Muscle layer of duodenum (tissue), 2 donors: ENCODE results near the gene MDGA2.
"Not testable (repeated sequence)": the region's sequence is repeated elsewhere in the genome, so short reads cannot be mapped to it uniquely, and the experiment has no call there.

Experiments used
- H3K27ac ChIP-seq: one replicate; pipeline ENCODE4 v1.7.0; 2013; ENCODE audit warnings: mild to moderate bottlenecking, low read length
- H3K27me3 ChIP-seq: one replicate; pipeline ENCODE4 v1.7.0; 2013; ENCODE audit warnings: low read depth, mild to moderate bottlenecking, control low read depth, low read length
- H3K36me3 ChIP-seq, 2 donors: one replicate each; pipeline ENCODE4 v1.7.0; 2013; ENCODE audit warnings: low read length in 2 of 2, control low read depth in 1 of 2, mild to moderate bottlenecking in 1 of 2; ENCODE audit not compliant: insufficient read depth in 2 of 2, control insufficient read depth in 1 of 2
- H3K4me1 ChIP-seq, 2 donors: one replicate each; pipeline ENCODE4 v1.7.0; 2013; ENCODE audit warnings: low read length in 2 of 2, mild to moderate bottlenecking in 2 of 2, control low read depth in 1 of 2, moderate library complexity in 1 of 2; ENCODE audit not compliant: insufficient read depth in 2 of 2, control insufficient read depth in 1 of 2
- H3K4me3 ChIP-seq, 2 donors: one replicate each; pipeline ENCODE4 v1.7.0; 2013; ENCODE audit warnings: low read length in 2 of 2, low read depth in 1 of 2, mild to moderate bottlenecking in 1 of 2
- H3K9me3 ChIP-seq, 2 donors: one replicate each; pipeline ENCODE4 v1.7.0; 2013; ENCODE audit warnings: low read length in 2 of 2, control low read depth in 1 of 2, mild to moderate bottlenecking in 1 of 2; ENCODE audit not compliant: control insufficient read depth in 1 of 2
- donor health status: healthy.

MDGA2 gene

DNA sequence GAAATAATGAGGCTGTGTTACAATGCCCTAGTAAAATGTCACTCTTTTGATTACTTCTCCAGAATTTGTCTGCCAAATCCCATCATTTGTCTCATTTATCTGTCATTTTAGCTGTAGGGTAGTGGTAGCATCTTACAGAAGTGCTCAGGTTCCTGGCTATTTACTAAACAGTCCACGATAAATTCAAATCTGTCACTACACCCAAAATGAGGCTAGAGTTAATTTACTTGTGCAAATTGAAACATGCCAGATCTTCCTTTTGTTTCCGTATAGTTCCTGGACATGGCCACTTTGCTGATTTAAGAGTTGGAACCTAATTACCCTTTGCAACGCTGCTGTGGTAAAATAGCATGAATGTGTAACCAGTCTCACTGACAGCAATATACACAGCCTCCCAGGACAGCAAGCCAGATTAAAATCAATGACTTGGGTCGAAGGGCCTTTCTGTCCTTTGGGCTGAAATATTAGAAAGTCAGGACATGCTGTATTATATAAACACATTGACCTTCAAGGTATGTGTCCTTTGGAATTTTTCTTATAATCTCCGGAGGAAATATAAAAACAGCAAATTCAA, 485.4 kb downstream of the MDGA2 start:
- no peaks in the 10 kb centered on the region for H3K27me3 ChIP-seq
- no peaks in the 10 kb centered on the region for H3K9me3 ChIP-seq
- H3K36me3 ChIP-seq = no peaks in the 10 kb centered on the region
- H3K27ac ChIP-seq = no peak overlapping the region
- no peaks in the 10 kb centered on the region for H3K4me1 ChIP-seq
- H3K4me3 ChIP-seq = no peak overlapping the region

GRCh38 chr14:47186486-47186885, 488.9 kb downstream of the MDGA2 start:
- Histone ChIP-seq H3K27me3 (no peaks in the 10 kb centered on the region), H3K9me3 (no peaks in the 10 kb centered on the region), H3K4me1 (no peaks in the 10 kb centered on the region), H3K36me3 (no peaks in the 10 kb centered on the region), H3K27ac (no peak overlapping the region), H3K4me3 (no peak overlapping the region)

DNA sequence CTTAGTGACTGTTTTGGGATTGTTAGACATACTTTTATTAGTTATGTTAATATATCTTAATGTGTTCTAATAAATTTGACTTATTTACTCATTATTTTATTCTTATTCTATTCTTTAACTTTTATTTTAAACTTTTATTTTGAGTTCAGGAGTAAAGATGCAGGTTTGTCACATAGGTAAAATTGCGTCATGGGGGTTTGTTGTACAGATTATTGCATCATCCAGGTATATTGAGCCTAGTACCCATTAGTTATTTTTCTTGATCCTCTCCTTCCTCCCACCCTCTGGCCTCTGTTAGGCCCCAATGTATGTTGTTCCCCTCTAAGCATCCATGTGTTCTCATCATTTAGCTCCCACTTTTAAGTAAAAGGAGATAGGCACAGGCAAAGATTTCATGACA, 495.5 kb downstream of the MDGA2 start:
- Histone ChIP-seq H3K4me3 (no peak overlapping the region), H3K27me3 (no peaks in the 10 kb centered on the region), H3K27ac (no peak overlapping the region), H3K36me3 (no peaks in the 10 kb centered on the region), H3K9me3 (no peaks in the 10 kb centered on the region), H3K4me1 (no peaks in the 10 kb centered on the region)

DNA sequence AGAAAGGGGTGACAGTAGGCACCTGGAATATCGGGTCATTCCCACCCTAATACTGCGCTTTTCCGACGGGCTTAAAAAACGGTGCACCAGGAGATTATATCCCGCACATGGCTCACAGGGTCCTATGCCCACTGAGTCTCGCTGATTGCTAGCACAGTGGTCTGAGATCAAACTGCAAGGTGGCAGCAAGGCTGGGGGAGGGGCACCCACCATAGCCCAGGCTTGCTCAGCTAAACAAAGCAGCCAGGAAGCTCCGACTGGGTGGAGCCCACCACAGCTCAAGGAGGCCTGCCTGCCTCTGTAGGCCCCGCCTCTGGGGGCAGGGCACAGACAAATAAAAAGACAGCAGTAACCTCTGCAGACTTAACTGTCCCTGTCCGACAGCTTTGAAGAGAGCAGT, 503.5 kb downstream of the MDGA2 start:
- H3K4me3 ChIP-seq, H3K9me3 ChIP-seq, H3K36me3 ChIP-seq, H3K4me1 ChIP-seq, H3K27ac ChIP-seq, H3K27me3 ChIP-seq: not testable (repeated sequence)

- Histone ChIP-seq H3K9me3 (peaks cover 0 to 5% of the 10 kb centered on the region in 2 donors), H3K4me3 (no peak overlapping the region), H3K27ac (no peak overlapping the region), H3K36me3 (no peaks in the 10 kb centered on the region), H3K4me1 (no peaks in the 10 kb centered on the region), H3K27me3 (no peaks in the 10 kb centered on the region)
Observed at GRCh38 chr14:47167402-47167801, 508.0 kb downstream of the MDGA2 start.

- Histone ChIP-seq H3K4me3 (no peak overlapping the region), H3K27ac (no peak overlapping the region), H3K36me3 (no peaks in the 10 kb centered on the region), H3K27me3 (no peaks in the 10 kb centered on the region), H3K4me1 (no peaks in the 10 kb centered on the region), H3K9me3 (no peaks in the 10 kb centered on the region)
Observed at GRCh38 chr14:47155395-47155794, 520.0 kb downstream of the MDGA2 start.

- no peak overlapping the region for H3K4me3 ChIP-seq
- H3K27me3 ChIP-seq = no peaks in the 10 kb centered on the region
- no peaks in the 10 kb centered on the region for H3K9me3 ChIP-seq
- H3K4me1 ChIP-seq = no peaks in the 10 kb centered on the region
- no peaks in the 10 kb centered on the region for H3K36me3 ChIP-seq
- H3K27ac ChIP-seq = no peak overlapping the region
Observed at GRCh38 chr14:47154276-47154797, 521.1 kb downstream of the MDGA2 start.

- no peak overlapping the region for H3K4me3 ChIP-seq
- H3K27me3 ChIP-seq = no peaks in the 10 kb centered on the region
- no peak overlapping the region for H3K27ac ChIP-seq
- no peaks in the 10 kb centered on the region for H3K9me3 ChIP-seq
- no peaks in the 10 kb centered on the region for H3K4me1 ChIP-seq
- no peaks in the 10 kb centered on the region for H3K36me3 ChIP-seq
Observed at GRCh38 chr14:47153746-47154145, 521.7 kb downstream of the MDGA2 start.

- H3K27ac ChIP-seq = no peak overlapping the region
- H3K4me1 ChIP-seq = no peaks in the 10 kb centered on the region
- H3K9me3 ChIP-seq = no peaks in the 10 kb centered on the region
- H3K36me3 ChIP-seq = no peaks in the 10 kb centered on the region
- H3K4me3 ChIP-seq = no peak overlapping the region
- no peaks in the 10 kb centered on the region for H3K27me3 ChIP-seq
Observed at GRCh38 chr14:47150267-47150666, 525.1 kb downstream of the MDGA2 start.

DNA sequence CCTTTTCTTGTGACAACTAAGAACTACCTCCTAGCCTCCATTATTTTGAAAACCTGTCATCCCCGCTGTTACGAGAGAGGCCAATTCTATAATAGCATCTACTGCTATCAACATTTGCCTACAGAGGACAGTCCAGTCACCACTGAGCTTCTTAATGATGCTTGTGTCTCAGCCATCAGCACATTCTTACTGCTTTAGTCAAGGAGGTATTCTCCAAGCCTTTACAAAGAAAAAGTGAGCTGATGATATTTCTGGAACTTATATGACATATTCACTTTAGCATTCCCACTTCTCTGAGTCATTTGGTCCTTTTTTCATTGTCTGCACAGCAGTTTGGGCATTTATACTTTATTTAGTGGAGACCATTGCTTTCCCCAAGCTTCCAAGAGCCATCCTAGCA, 526.1 kb downstream of the MDGA2 start:
- Histone ChIP-seq H3K27ac (no peak overlapping the region), H3K4me1 (no peaks in the 10 kb centered on the region), H3K27me3 (no peaks in the 10 kb centered on the region), H3K9me3 (no peaks in the 10 kb centered on the region), H3K4me3 (no peak overlapping the region), H3K36me3 (no peaks in the 10 kb centered on the region)

- Histone ChIP-seq H3K9me3 (no peaks in the 10 kb centered on the region), H3K27me3 (no peaks in the 10 kb centered on the region), H3K36me3 (no peaks in the 10 kb centered on the region), H3K4me1 (no peaks in the 10 kb centered on the region), H3K4me3 (no peak overlapping the region), H3K27ac (no peak overlapping the region)
Observed at GRCh38 chr14:47148686-47149085, 526.7 kb downstream of the MDGA2 start.

DNA sequence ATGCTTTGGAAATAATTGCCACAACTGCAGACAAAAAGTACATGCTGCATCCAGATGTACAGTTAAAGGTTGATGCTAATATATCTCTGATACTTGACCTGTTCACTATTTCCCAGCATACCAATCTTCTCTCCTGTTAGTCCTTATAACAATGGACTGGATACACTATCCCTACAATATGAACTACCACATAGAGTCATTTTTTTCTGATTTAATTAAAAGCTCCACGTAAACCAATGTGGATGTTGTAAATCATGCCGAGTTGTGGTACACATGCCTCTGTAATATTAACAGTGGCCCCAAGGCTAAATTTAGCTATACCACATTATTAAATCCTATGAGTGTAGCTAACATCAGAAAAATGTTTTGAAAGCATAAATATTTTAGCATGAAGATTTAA, 554.8 kb downstream of the MDGA2 start:
- Histone ChIP-seq H3K27me3 (no peaks in the 10 kb centered on the region), H3K36me3 (no peaks in the 10 kb centered on the region), H3K27ac (no peak overlapping the region), H3K4me1 (no peaks in the 10 kb centered on the region), H3K4me3 (no peak overlapping the region), H3K9me3 (peaks cover 0 to 1% of the 10 kb centered on the region in 2 donors)
